ENCODE results near the gene GOLGA6L4.
"Not testable (repeated sequence)": the region's sequence is repeated elsewhere in the genome, so short reads cannot be mapped to it uniquely, and the experiment has no call there.

GOLGA6L4 gene

GRCh38 chr15:84235573-84235972 lies at the start of gene GOLGA6L4:
TSS of gene GOLGA6L4 (plus strand) at chr15:84235773. CDS start at chr15:84235835, 62 bp downstream.
- DNase-seq; in situ Hi-C loops (cut with MboI; ENCODE audit: low pct_unique_long_range_greater_than_20kb, low sequenced_read_pairs): not testable (repeated sequence)

- DNase-seq; in situ Hi-C loops (cut with MboI; ENCODE audit: low pct_unique_long_range_greater_than_20kb, low sequenced_read_pairs): not testable (repeated sequence)
These were observed 42.6 kb upstream of the GOLGA6L4 start for GRCh38 chr15:84192982-84193381.

- DNase-seq; in situ Hi-C loops (cut with MboI; ENCODE audit: low pct_unique_long_range_greater_than_20kb, low sequenced_read_pairs): not testable (repeated sequence)
These were observed 40.0 kb upstream of the GOLGA6L4 start for GRCh38 chr15:84195603-84196002.

GRCh38 chr15:84196530-84197188 lies 38.9 kb upstream of the GOLGA6L4 start:
- in situ Hi-C loops (cut with MboI; ENCODE audit: low pct_unique_long_range_greater_than_20kb, low sequenced_read_pairs); DNase-seq: not testable (repeated sequence)

GRCh38 chr15:84199865-84200264 lies 35.7 kb upstream of the GOLGA6L4 start:
- in situ Hi-C loops (cut with MboI; ENCODE audit: low pct_unique_long_range_greater_than_20kb, low sequenced_read_pairs) = not testable (repeated sequence)

GRCh38 chr15:84246441-84246840 lies 10.9 kb downstream of the GOLGA6L4 start:
- in situ Hi-C loops (cut with MboI; ENCODE audit: low pct_unique_long_range_greater_than_20kb, low sequenced_read_pairs) = not testable (repeated sequence)

More at GRCh38 chr15:84199865-84200264, 35.7 kb upstream of the GOLGA6L4 start:
- DNase-seq = not testable (repeated sequence)

More at GRCh38 chr15:84246441-84246840, 10.9 kb downstream of the GOLGA6L4 start:
- not testable (repeated sequence) for DNase-seq

All from KBM-7 (cell line).